HCT116 (cell line): ENCODE data around the gene YKT6. TPM values are rescaled to one million over a fixed set of nuclear protein-coding genes. Genes with fewer than 3 reads are reported as not detected.

Experiments
- ATAC-seq: fragments of 200-7000 bp; cut with Tn5 transposase; 2 replicates; pipeline ENCODE4 v1.9.1; 2020; ENCODE audit warnings: mild to moderate bottlenecking, moderate library complexity
- BruUV-seq: library from RNA; stranded (reverse); fragments of 400-500 nt; replicated peaks from 2 replicates; lab custom pipeline; 2021; lab: Mats Ljungman, UMichigan
- CTCF ChIA-PET: fragments of 300-600 bp; sonication (Branson Sonifier 250); formaldehyde crosslinking; loops from one replicate; lab custom pipeline; 2021; ENCODE audit warnings: antibody characterized with exemption; lab: Charles Lee
- POLR2A ChIA-PET: fragments of 300-600, 350-600 bp; sonication (Branson Sonifier 250); formaldehyde crosslinking; loops from one replicate; lab custom pipeline; 2021; ENCODE audit warnings: antibody characterized with exemption; lab: Charles Lee
- RAD21 ChIA-PET, 2 experiments: fragments of 300-600 bp; sonication (Branson Sonifier 250); formaldehyde crosslinking; loops; one replicate each; lab custom pipeline; 2023; ENCODE audit warnings: low total read pairs in 2 of 2; ENCODE audit not compliant: uncharacterized antibody in 2 of 2, unreplicated experiment in 2 of 2, low non-redundant PET in 1 of 2; lab: Charles Lee
- DNase-seq: peaks from one replicate; pipeline ENCODE4 v3.0.0-alpha.2; 2010; ENCODE audit warnings: low read depth, low spot score
- H2AFZ ChIP-seq: fragments of 200-600 bp; shearing (Covaris generic), sonication (generic); 2 replicates; pipeline ENCODE4 v1.6.1; 2017; ENCODE audit warnings: low read depth, mixed run types, mixed read lengths, antibody characterized with exemption, low read length; ENCODE audit not compliant: poor library complexity, severe bottlenecking
- H3K27ac ChIP-seq: 2 replicates; pipeline ENCODE4 v1.5.1; 2012; ENCODE audit warnings: low read depth, low read length
- H3K27me3 ChIP-seq: fragments of 200-600 bp; sonication (generic); 2 replicates; pipeline ENCODE4 v1.6.1; 2016; ENCODE audit warnings: mixed run types, low read length, mixed read lengths; ENCODE audit not compliant: insufficient read depth
- H3K36me3 ChIP-seq, 2 experiments: fragments of 200-500 bp in 1 of 2; fragments of 200-600 bp in 1 of 2; sonication (Bioruptor generic) in 1 of 2; sonication (generic) in 1 of 2; 2 replicates each; pipeline versions ENCODE4 v1.5.1 to v1.6.1; 2014 to 2016; ENCODE audit warnings: low read length in 2 of 2, inconsistent platforms in 1 of 2, mixed read lengths in 1 of 2, mixed run types in 1 of 2; ENCODE audit not compliant: insufficient read depth in 2 of 2, control insufficient read depth in 1 of 2
- H3K4me1 ChIP-seq, 2 experiments: fragments of 200-600 bp in 1 of 2; sonication (generic) in 1 of 2; 2 replicates each; pipeline versions ENCODE4 v1.5.1 to v1.6.1; 2012 to 2017; ENCODE audit warnings: low read length in 2 of 2, inconsistent platforms in 1 of 2, mild to moderate bottlenecking in 1 of 2, mixed read lengths in 1 of 2, mixed run types in 1 of 2, moderate library complexity in 1 of 2; ENCODE audit not compliant: insufficient read depth in 2 of 2, control insufficient read depth in 1 of 2
- H3K4me2 ChIP-seq: fragments of 200-600 bp; sonication (generic); 2 replicates; pipeline ENCODE4 v1.6.1; 2017; ENCODE audit warnings: mixed run types, low read length, mixed read lengths
- H3K4me3 ChIP-seq, 2 experiments: fragments of 200-600 bp in 1 of 2; sonication (generic) in 1 of 2; replicated peaks in 1 of 2; 2 replicates each; pipeline ENCODE4 v1.5.1; 2011 to 2016; ENCODE audit warnings: low read length in 2 of 2, control low read depth in 1 of 2, low read depth in 1 of 2, mild to moderate bottlenecking in 1 of 2, mixed read lengths in 1 of 2, mixed run types in 1 of 2
- H3K79me2 ChIP-seq: fragments of 200-600 bp; sonication (generic); 2 replicates; pipeline ENCODE4 v1.6.1; 2017; ENCODE audit warnings: mild to moderate bottlenecking, mixed run types, low read length, moderate library complexity, mixed read lengths; ENCODE audit not compliant: insufficient read depth
- H3K9ac ChIP-seq: fragments of 200-600 bp; sonication (generic); 2 replicates; pipeline ENCODE4 v1.6.1; 2016; ENCODE audit warnings: low read length, mixed read lengths
- H3K9me2 ChIP-seq: fragments of 200-600 bp; sonication (generic), shearing (Covaris generic); 2 replicates; pipeline ENCODE4 v1.6.1; 2017; ENCODE audit warnings: mixed run types, mild to moderate bottlenecking, moderate library complexity; ENCODE audit not compliant: insufficient read depth
- H3K9me3 ChIP-seq, 2 experiments: fragments of 200-500 bp in 1 of 2; fragments of 200-600 bp in 1 of 2; sonication (Bioruptor generic) in 1 of 2; sonication (generic) in 1 of 2; 2 replicates each; pipeline ENCODE4 v1.6.1; 2014 to 2017; ENCODE audit warnings: low read length in 2 of 2, mixed read lengths in 2 of 2, inconsistent platforms in 1 of 2, low read depth in 1 of 2, mild to moderate bottlenecking in 1 of 2, mixed run types in 1 of 2, moderate library complexity in 1 of 2; ENCODE audit not compliant: control insufficient read depth in 1 of 2, insufficient read depth in 1 of 2
- H4K20me1 ChIP-seq: fragments of 200-600 bp; sonication (generic), shearing (Covaris generic); 2 replicates; pipeline ENCODE4 v1.6.1; 2017; ENCODE audit warnings: mixed run types, mild to moderate bottlenecking, moderate library complexity; ENCODE audit not compliant: insufficient read depth
- CBX3 ChIP-seq: IDR thresholded peaks from 2 replicates; pipeline ENCODE4 v1.6.1; 2012; ENCODE audit warnings: low read depth
- CEBPB ChIP-seq: IDR thresholded peaks from 2 replicates; pipeline ENCODE4 v1.6.1; 2012; ENCODE audit warnings: low read depth
- EGR1 ChIP-seq: IDR thresholded peaks from 2 replicates; pipeline ENCODE4 v1.6.1; 2012; ENCODE audit warnings: low read depth
- EZH2 ChIP-seq: fragments of 200-600 bp; sonication (generic); IDR thresholded peaks from 2 replicates; pipeline ENCODE4 v1.6.1; 2017; ENCODE audit warnings: antibody characterized with exemption, mixed run types
- EZH2phosphoT487 ChIP-seq: fragments of 200-600 bp; IDR thresholded peaks from 2 replicates; pipeline ENCODE4 v1.6.1; 2018; ENCODE audit warnings: antibody characterized with exemption, borderline replicate concordance
- FOSL1 ChIP-seq: IDR thresholded peaks from 2 replicates; pipeline ENCODE4 v1.6.1; 2012; ENCODE audit warnings: low read depth
- POLR2AphosphoS5 ChIP-seq: IDR thresholded peaks from 2 replicates; pipeline ENCODE4 v1.6.1; 2011; ENCODE audit warnings: mild to moderate bottlenecking, low read depth, low read length, moderate library complexity
- RAD21 ChIP-seq: IDR thresholded peaks from 2 replicates; pipeline ENCODE4 v1.6.1; 2012; ENCODE audit warnings: low read depth, mild to moderate bottlenecking
- TCF7L2 ChIP-seq: IDR thresholded peaks from 2 replicates; pipeline ENCODE4 v1.7.0; 2011; ENCODE audit warnings: borderline replicate concordance, inconsistent platforms; ENCODE audit not compliant: insufficient read depth, insufficient read length; ENCODE audit errors: extremely low read depth
- YY1 ChIP-seq: IDR thresholded peaks from 2 replicates; pipeline ENCODE4 v1.6.1; 2011; ENCODE audit warnings: low read length, low read depth, moderate library complexity, mild to moderate bottlenecking; ENCODE audit not compliant: insufficient replicate concordance; ENCODE audit errors: extremely low read depth
- ZNF274 ChIP-seq: fragments of 200-500 bp; sonication (Bioruptor generic); IDR thresholded peaks from 2 replicates; pipeline ENCODE4 v1.6.1; 2014; ENCODE audit warnings: mild to moderate bottlenecking, low read depth, low read length, inconsistent platforms
- intact Hi-C: fragments of 100-400 bp; cut with micrococcal nuclease; formaldehyde crosslinking; loops from 2 replicates; pipeline ENCODE4 v1.10.0; 2022
- total RNA-seq: library from RNA; stranded (reverse); gene quantifications from one replicate; pipeline ENCODE4 v1.2.1, GENCODE V29; 2021; ENCODE audit not compliant: unreplicated experiment
- TF ChIP-seq, protein P1 (sequence below): IDR thresholded peaks from 2 replicates; pipeline ENCODE4 v1.6.1; 2011; ENCODE audit warnings: mild to moderate bottlenecking, low read length, moderate library complexity; ENCODE audit not compliant: insufficient replicate concordance; ENCODE audit errors: extremely low read depth
- TF ChIP-seq, protein P2 (sequence below): IDR thresholded peaks from 2 replicates; pipeline ENCODE4 v1.6.1; 2012
- TF ChIP-seq, protein P3 (sequence below): IDR thresholded peaks from 2 replicates; pipeline ENCODE4 v1.6.1; 2012

Gene YKT6
- total RNA-seq, 1 experiment from 2014 or later: 84.8 TPM

DNA sequence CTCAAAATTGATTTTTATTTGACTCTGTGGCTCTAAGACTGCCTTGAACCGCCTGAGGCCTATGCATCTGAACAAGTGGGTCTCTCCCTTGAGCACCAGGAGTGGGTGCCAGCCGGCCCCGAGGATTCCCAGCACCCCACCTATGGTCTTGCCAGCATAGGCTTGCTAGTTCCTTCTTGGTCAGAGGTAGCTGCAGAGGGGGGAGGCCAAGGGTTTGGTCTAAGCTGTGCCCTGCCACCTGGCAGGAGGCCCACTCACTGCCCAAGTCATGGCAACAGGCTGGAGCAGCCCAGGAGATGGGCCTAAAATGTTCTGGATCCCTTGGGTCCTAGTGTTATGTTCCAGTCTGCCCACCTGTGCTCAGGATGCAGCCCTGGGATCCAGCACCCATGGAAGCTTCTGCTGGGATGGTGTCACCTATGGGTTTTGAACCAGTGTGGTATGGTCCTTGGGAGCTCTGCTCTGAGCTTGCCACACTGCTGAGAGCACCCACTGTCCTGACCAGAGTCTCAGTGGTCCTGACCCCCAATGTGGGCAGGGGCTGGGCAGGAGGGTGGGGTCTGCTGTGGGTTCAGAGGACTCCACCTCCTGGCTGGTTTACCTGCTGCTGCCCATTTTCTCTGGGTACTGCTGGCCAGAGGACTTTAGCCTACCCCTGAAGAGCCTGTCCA lies 12.6 kb downstream of the YKT6 start (continued):
- TF ChIP-seq, protein P1, sequence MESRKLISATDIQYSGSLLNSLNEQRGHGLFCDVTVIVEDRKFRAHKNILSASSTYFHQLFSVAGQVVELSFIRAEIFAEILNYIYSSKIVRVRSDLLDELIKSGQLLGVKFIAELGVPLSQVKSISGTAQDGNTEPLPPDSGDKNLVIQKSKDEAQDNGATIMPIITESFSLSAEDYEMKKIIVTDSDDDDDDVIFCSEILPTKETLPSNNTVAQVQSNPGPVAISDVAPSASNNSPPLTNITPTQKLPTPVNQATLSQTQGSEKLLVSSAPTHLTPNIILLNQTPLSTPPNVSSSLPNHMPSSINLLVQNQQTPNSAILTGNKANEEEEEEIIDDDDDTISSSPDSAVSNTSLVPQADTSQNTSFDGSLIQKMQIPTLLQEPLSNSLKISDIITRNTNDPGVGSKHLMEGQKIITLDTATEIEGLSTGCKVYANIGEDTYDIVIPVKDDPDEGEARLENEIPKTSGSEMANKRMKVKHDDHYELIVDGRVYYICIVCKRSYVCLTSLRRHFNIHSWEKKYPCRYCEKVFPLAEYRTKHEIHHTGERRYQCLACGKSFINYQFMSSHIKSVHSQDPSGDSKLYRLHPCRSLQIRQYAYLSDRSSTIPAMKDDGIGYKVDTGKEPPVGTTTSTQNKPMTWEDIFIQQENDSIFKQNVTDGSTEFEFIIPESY: no peak
- no peak for TF ChIP-seq FOSL1
- TF ChIP-seq EZH2: no peak
- TF ChIP-seq, protein P2, sequence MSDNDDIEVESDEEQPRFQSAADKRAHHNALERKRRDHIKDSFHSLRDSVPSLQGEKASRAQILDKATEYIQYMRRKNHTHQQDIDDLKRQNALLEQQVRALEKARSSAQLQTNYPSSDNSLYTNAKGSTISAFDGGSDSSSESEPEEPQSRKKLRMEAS: no peak
- TF ChIP-seq POLR2AphosphoS5: no peak

DNA sequence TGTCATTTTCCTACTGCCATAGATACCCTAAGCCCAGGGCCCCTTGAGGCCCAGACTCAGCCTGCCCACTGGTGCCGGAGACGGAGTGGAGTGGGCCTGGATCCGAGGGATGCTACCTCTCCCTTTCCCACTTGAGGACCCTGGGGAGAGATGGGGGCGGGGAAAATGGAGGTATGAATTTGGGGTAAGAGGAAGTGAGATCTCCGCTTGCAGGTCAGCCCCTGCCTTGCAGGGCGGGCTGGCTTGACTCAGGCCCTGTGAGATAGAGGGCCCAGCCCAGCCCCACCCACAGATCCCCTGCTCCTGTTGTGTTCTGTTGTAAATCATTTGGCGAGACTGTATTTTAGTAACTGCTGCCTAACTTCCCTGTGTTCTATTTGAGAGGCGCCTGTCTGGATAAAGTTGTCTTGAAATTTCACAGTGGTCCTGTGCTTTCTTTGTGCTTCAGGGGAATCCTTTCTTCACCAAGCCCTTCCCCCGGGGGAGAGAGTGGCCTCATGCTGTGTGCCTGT lies 13.2 kb downstream of the YKT6 start:
- Histone ChIP-seq H3K4me2 (no peak overlapping the region), H3K27ac (0 out of 2 replicates have a peak overlapping the region, but pooled peaks have one; percentile 22), H3K79me2 (no peaks in the 10 kb centered on the region; the same call in 1 of the 2 replicates), H3K4me1 (no peaks in the 10 kb centered on the region), H4K20me1 (no peaks in the 10 kb centered on the region), H3K27me3 (no peaks in the 10 kb centered on the region), H3K4me3 (no peak overlapping the region), H3K36me3 (peaks cover 25 to 27% of the 10 kb centered on the region in 2 experiments), H2AFZ (no peak overlapping the region), H3K9me2 (no peaks in the 10 kb centered on the region), H3K9me3 (no peaks in the 10 kb centered on the region), H3K9ac (no peak overlapping the region)
- ChIA-PET CTCF (interaction anchor here (0.6 to 1.5 kb wide), 6 partner anchors 9 to 731 kb away, joined by 3 to 9 read pairs (median 4); partner anchors contain the start of gene YKT6), POLR2A (no interaction called here), RAD21 (no interaction called here)
- no peak for DNase-seq
- peak; percentile 13; the same call in 1 of the 2 replicates for ATAC-seq
- no TSS peak for BruUV-seq
- intact Hi-C loops: loop anchor here (1.0 kb wide), 1 partner anchor 263 kb away; no protein-coding TSS in a partner anchor
- TF ChIP-seq, protein P2: no peak
- TF ChIP-seq CEBPB: no peak
- no peak for TF ChIP-seq FOSL1
- TF ChIP-seq RAD21: no peak
- no peak for TF ChIP-seq TCF7L2
- TF ChIP-seq, protein P3, sequence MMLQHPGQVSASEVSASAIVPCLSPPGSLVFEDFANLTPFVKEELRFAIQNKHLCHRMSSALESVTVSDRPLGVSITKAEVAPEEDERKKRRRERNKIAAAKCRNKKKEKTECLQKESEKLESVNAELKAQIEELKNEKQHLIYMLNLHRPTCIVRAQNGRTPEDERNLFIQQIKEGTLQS: no peak
- no peak for TF ChIP-seq ZNF274
- no peak for TF ChIP-seq EZH2
- no peak for TF ChIP-seq YY1
- TF ChIP-seq EGR1: no peak
- no peak for TF ChIP-seq EZH2phosphoT487
- TF ChIP-seq CBX3: no peak
- TF ChIP-seq POLR2AphosphoS5: no peak
